MM.1S (cell line): ENCODE measurements around the gene TPD52L2.
"Not testable (repeated sequence)": the region's sequence is repeated elsewhere in the genome, so short reads cannot be mapped to it uniquely, and the experiment has no call there.

Source experiments
- DNase-seq: peaks from one replicate; pipeline ENCODE4 v3.0.0-alpha.2; 2015
- H2AFZ ChIP-seq: fragments of 300-600 bp; sonication (generic); 2 replicates; pipeline ENCODE4 v1.6.0; 2016; ENCODE audit warnings: antibody characterized with exemption, low read length
- H3F3A ChIP-seq: fragments of 300-600 bp; sonication (generic); 2 replicates; pipeline ENCODE4 v1.6.1; 2016; ENCODE audit warnings: mild to moderate bottlenecking, antibody characterized with exemption, low read length, moderate library complexity, mixed read lengths; ENCODE audit not compliant: insufficient read depth
- H3K27ac ChIP-seq: fragments of 300-600 bp; sonication (generic); 2 replicates; pipeline ENCODE4 v1.5.1; 2016; ENCODE audit warnings: mild to moderate bottlenecking, low read length
- H3K27me3 ChIP-seq: fragments of 300-600 bp; sonication (generic); replicated peaks from 2 replicates; pipeline ENCODE4 v1.6.0; 2016; ENCODE audit warnings: low read length; ENCODE audit not compliant: insufficient read depth
- H3K36me3 ChIP-seq: fragments of 300-600 bp; sonication (generic); replicated peaks from 2 replicates; pipeline ENCODE4 v1.6.1; 2016; ENCODE audit warnings: mild to moderate bottlenecking, low read length, mixed read lengths; ENCODE audit not compliant: insufficient read depth
- H3K4me1 ChIP-seq: fragments of 300-600 bp; sonication (generic); 2 replicates; pipeline ENCODE4 v1.6.1; 2016; ENCODE audit warnings: low read length, mixed read lengths
- H3K4me2 ChIP-seq: fragments of 300-600 bp; sonication (generic); 2 replicates; pipeline ENCODE4 v1.6.0; 2016; ENCODE audit warnings: low read depth, low read length
- H3K4me3 ChIP-seq: fragments of 300-600 bp; sonication (generic); 2 replicates; pipeline ENCODE4 v1.5.1; 2016; ENCODE audit warnings: low read length, mixed read lengths
- H3K79me2 ChIP-seq: fragments of 300-600 bp; sonication (generic); 2 replicates; pipeline ENCODE4 v1.6.1; 2016; ENCODE audit warnings: mixed run types, low read length, mixed read lengths
- H3K9ac ChIP-seq: fragments of 300-600 bp; sonication (generic); 2 replicates; pipeline ENCODE4 v1.6.1; 2016; ENCODE audit warnings: low read length, mixed read lengths
- H3K9me2 ChIP-seq: fragments of 300-600 bp; sonication (generic); replicated peaks from 2 replicates; pipeline ENCODE4 v1.6.1; 2016; ENCODE audit warnings: mild to moderate bottlenecking, low read length, mixed read lengths; ENCODE audit not compliant: insufficient read depth
- H3K9me3 ChIP-seq: fragments of 300-600 bp; sonication (generic); replicated peaks from 2 replicates; pipeline ENCODE4 v1.6.1; 2016; ENCODE audit warnings: mild to moderate bottlenecking, low read length, mixed read lengths; ENCODE audit not compliant: insufficient read depth
- H4K20me1 ChIP-seq: fragments of 300-600 bp; sonication (generic); 2 replicates; pipeline ENCODE4 v1.6.1; 2016; ENCODE audit warnings: mild to moderate bottlenecking, low read length, moderate library complexity, mixed read lengths; ENCODE audit not compliant: insufficient read depth
- EZH2 ChIP-seq: fragments of 300-600 bp; sonication (generic); optimal IDR thresholded peaks from 2 replicates; pipeline ENCODE3; 2017; ENCODE audit warnings: low read depth, mild to moderate bottlenecking, antibody characterized with exemption, low read length, mixed read lengths
- EZH2phosphoT487 ChIP-seq: fragments of 300-600 bp; sonication (generic); IDR thresholded peaks from 2 replicates; pipeline ENCODE4 v1.6.1; 2018; ENCODE audit warnings: antibody characterized with exemption, low read length
- TF ChIP-seq, protein P1 (sequence below): fragments of 300-600 bp; sonication (generic); IDR thresholded peaks from 2 replicates; pipeline ENCODE4 v1.5.1; 2016; ENCODE audit warnings: antibody characterized with exemption, low read length, mixed read lengths

Gene TPD52L2

DNA sequence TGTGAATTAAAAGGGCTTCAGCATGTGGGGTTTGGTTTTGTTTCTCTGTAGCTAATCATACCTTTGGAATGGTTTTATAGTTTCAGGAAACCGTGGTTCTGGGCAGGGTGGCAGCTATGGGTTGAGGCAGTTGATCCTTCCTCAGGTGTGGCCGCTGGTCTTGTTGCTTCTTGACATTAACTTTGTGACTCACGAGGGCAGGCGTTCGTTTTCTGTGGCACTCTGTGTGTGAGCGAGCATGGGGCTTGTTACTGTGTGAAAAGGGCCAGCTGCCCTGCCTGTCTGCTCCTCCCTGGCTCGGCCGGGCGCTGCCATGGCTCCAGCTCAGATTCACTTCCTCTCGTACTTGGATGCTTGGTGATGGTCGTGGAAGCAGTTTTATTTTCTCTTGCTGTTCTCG, 46.1 kb downstream of the TPD52L2 start:
- H3K27me3 ChIP-seq, result no peaks in the 10 kb centered on the region
- H3K4me3 ChIP-seq, result no peak overlapping the region
- no peak overlapping the region for H3K4me2 ChIP-seq
- no peaks in the 10 kb centered on the region for H3K9me3 ChIP-seq
- no peaks in the 10 kb centered on the region for H3K36me3 ChIP-seq
- DNase-seq, result no peak
- no peaks in the 10 kb centered on the region for H3K9me2 ChIP-seq
- no peak overlapping the region for H3K27ac ChIP-seq
- H3K4me1 ChIP-seq, result no peaks in the 10 kb centered on the region
- H3K79me2 ChIP-seq, result peaks cover 80% of the 10 kb centered on the region
- no peak for TF ChIP-seq EZH2
- TF ChIP-seq, protein P1, sequence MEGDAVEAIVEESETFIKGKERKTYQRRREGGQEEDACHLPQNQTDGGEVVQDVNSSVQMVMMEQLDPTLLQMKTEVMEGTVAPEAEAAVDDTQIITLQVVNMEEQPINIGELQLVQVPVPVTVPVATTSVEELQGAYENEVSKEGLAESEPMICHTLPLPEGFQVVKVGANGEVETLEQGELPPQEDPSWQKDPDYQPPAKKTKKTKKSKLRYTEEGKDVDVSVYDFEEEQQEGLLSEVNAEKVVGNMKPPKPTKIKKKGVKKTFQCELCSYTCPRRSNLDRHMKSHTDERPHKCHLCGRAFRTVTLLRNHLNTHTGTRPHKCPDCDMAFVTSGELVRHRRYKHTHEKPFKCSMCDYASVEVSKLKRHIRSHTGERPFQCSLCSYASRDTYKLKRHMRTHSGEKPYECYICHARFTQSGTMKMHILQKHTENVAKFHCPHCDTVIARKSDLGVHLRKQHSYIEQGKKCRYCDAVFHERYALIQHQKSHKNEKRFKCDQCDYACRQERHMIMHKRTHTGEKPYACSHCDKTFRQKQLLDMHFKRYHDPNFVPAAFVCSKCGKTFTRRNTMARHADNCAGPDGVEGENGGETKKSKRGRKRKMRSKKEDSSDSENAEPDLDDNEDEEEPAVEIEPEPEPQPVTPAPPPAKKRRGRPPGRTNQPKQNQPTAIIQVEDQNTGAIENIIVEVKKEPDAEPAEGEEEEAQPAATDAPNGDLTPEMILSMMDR, result no peak
- TF ChIP-seq EZH2phosphoT487, result no peak
- no peak overlapping the region for H3K9ac ChIP-seq
- no peaks in the 10 kb centered on the region for H4K20me1 ChIP-seq
- no peaks in the 10 kb centered on the region; the same call in 1 of the 2 replicates for H3F3A ChIP-seq
- H2AFZ ChIP-seq, result no peak overlapping the region

DNA sequence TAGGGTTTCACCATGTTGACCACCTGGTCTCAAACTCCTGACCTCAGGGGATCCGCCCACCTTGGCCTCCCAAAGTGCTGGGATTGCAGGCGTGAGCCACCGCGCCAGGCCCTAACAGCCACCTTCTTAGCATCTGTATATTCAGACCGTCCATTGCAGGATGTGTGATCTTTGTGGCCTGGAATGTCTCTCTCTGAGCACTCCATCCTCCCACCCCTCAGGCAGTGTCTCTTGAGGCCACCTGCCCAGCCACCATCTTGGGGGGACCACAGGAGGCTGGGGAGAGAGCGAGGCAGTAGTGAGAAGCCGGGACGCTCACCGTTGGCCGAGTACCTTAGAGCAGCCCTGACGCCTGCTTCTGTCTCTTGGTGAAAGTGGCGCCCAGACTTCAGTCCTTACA, 48.7 kb downstream of the TPD52L2 start:
- Histone ChIP-seq H3K4me3 (no peak overlapping the region), H3K4me2 (no peak overlapping the region), H3K79me2 (peaks cover 59% of the 10 kb centered on the region), H2AFZ (no peak overlapping the region), H3F3A (no peaks in the 10 kb centered on the region; the same call in 1 of the 2 replicates), H3K9ac (no peak overlapping the region), H3K36me3 (no peaks in the 10 kb centered on the region), H3K27ac (no peak overlapping the region), H3K9me3 (no peaks in the 10 kb centered on the region), H4K20me1 (no peaks in the 10 kb centered on the region), H3K27me3 (no peaks in the 10 kb centered on the region), H3K4me1 (no peaks in the 10 kb centered on the region), H3K9me2 (no peaks in the 10 kb centered on the region)
- no peak for DNase-seq
- TF ChIP-seq, protein P1, result no peak
- TF ChIP-seq EZH2phosphoT487, result no peak
- no peak for TF ChIP-seq EZH2

- Histone ChIP-seq H3K36me3 (no peaks in the 10 kb centered on the region), H3K4me2 (no peak overlapping the region), H3K4me3 (no peak overlapping the region), H4K20me1 (no peaks in the 10 kb centered on the region), H3K27me3 (no peaks in the 10 kb centered on the region), H3F3A (no peaks in the 10 kb centered on the region; the same call in 1 of the 2 replicates), H3K4me1 (no peaks in the 10 kb centered on the region), H3K9ac (no peak overlapping the region), H3K9me3 (no peaks in the 10 kb centered on the region), H3K27ac (no peak overlapping the region), H3K79me2 (peaks cover 46% of the 10 kb centered on the region), H2AFZ (no peak overlapping the region), H3K9me2 (no peaks in the 10 kb centered on the region)
- DNase-seq, result no peak
- TF ChIP-seq EZH2, result no peak
- TF ChIP-seq, protein P1, result no peak
- no peak for TF ChIP-seq EZH2phosphoT487
Measured at GRCh38 chr20:63915471-63915870, 50.4 kb downstream of the TPD52L2 start.

- H4K20me1 ChIP-seq, H3K4me3 ChIP-seq: not testable (repeated sequence)
Measured at GRCh38 chr20:63916371-63916939, 51.4 kb downstream of the TPD52L2 start.

More at GRCh38 chr20:63916371-63916939, 51.4 kb downstream of the TPD52L2 start:
- DNase-seq, H3K4me2 ChIP-seq, H3K9me2 ChIP-seq, H3K36me3 ChIP-seq, H3K4me1 ChIP-seq, H3K27me3 ChIP-seq, H3K9ac ChIP-seq, H3K27ac ChIP-seq, H3F3A ChIP-seq, H2AFZ ChIP-seq, H3K9me3 ChIP-seq: not testable (repeated sequence)
- peaks cover 37% of the 10 kb centered on the region for H3K79me2 ChIP-seq
